HCT116 (cell line): Measurements from ENCODE around the gene CCDC127. TPM values are rescaled to one million over a fixed set of nuclear protein-coding genes. Genes with fewer than 3 reads are reported as not detected.

ENCODE experiments used
- ATAC-seq: fragments of 200-7000 bp; cut with Tn5 transposase; 2 replicates; pipeline ENCODE4 v1.9.1; 2020; ENCODE audit warnings: mild to moderate bottlenecking, moderate library complexity
- BruUV-seq: library from RNA; stranded (reverse); fragments of 400-500 nt; replicated peaks from 2 replicates; lab custom pipeline; 2021; lab: Mats Ljungman, UMichigan
- CTCF ChIA-PET: fragments of 300-600 bp; sonication (Branson Sonifier 250); formaldehyde crosslinking; loops from one replicate; lab custom pipeline; 2021; ENCODE audit warnings: antibody characterized with exemption; lab: Charles Lee
- POLR2A ChIA-PET: fragments of 300-600, 350-600 bp; sonication (Branson Sonifier 250); formaldehyde crosslinking; loops from one replicate; lab custom pipeline; 2021; ENCODE audit warnings: antibody characterized with exemption; lab: Charles Lee
- RAD21 ChIA-PET, 2 experiments: fragments of 300-600 bp; sonication (Branson Sonifier 250); formaldehyde crosslinking; loops; one replicate each; lab custom pipeline; 2023; ENCODE audit warnings: low total read pairs in 2 of 2; ENCODE audit not compliant: uncharacterized antibody in 2 of 2, unreplicated experiment in 2 of 2, low non-redundant PET in 1 of 2; lab: Charles Lee
- DNase-seq: peaks from one replicate; pipeline ENCODE4 v3.0.0-alpha.2; 2010; ENCODE audit warnings: low read depth, low spot score
- H2AFZ ChIP-seq: fragments of 200-600 bp; shearing (Covaris generic), sonication (generic); 2 replicates; pipeline ENCODE4 v1.6.1; 2017; ENCODE audit warnings: low read depth, mixed run types, mixed read lengths, antibody characterized with exemption, low read length; ENCODE audit not compliant: poor library complexity, severe bottlenecking
- H3K27ac ChIP-seq: 2 replicates; pipeline ENCODE4 v1.5.1; 2012; ENCODE audit warnings: low read depth, low read length
- H3K27me3 ChIP-seq: fragments of 200-600 bp; sonication (generic); 2 replicates; pipeline ENCODE4 v1.6.1; 2016; ENCODE audit warnings: mixed run types, low read length, mixed read lengths; ENCODE audit not compliant: insufficient read depth
- H3K36me3 ChIP-seq, 2 experiments: fragments of 200-500 bp in 1 of 2; fragments of 200-600 bp in 1 of 2; sonication (Bioruptor generic) in 1 of 2; sonication (generic) in 1 of 2; 2 replicates each; pipeline versions ENCODE4 v1.5.1 to v1.6.1; 2014 to 2016; ENCODE audit warnings: low read length in 2 of 2, inconsistent platforms in 1 of 2, mixed read lengths in 1 of 2, mixed run types in 1 of 2; ENCODE audit not compliant: insufficient read depth in 2 of 2, control insufficient read depth in 1 of 2
- H3K4me1 ChIP-seq, 2 experiments: fragments of 200-600 bp in 1 of 2; sonication (generic) in 1 of 2; 2 replicates each; pipeline versions ENCODE4 v1.5.1 to v1.6.1; 2012 to 2017; ENCODE audit warnings: low read length in 2 of 2, inconsistent platforms in 1 of 2, mild to moderate bottlenecking in 1 of 2, mixed read lengths in 1 of 2, mixed run types in 1 of 2, moderate library complexity in 1 of 2; ENCODE audit not compliant: insufficient read depth in 2 of 2, control insufficient read depth in 1 of 2
- H3K4me2 ChIP-seq: fragments of 200-600 bp; sonication (generic); 2 replicates; pipeline ENCODE4 v1.6.1; 2017; ENCODE audit warnings: mixed run types, low read length, mixed read lengths
- H3K4me3 ChIP-seq, 2 experiments: fragments of 200-600 bp in 1 of 2; sonication (generic) in 1 of 2; replicated peaks in 1 of 2; 2 replicates each; pipeline ENCODE4 v1.5.1; 2011 to 2016; ENCODE audit warnings: low read length in 2 of 2, control low read depth in 1 of 2, low read depth in 1 of 2, mild to moderate bottlenecking in 1 of 2, mixed read lengths in 1 of 2, mixed run types in 1 of 2
- H3K79me2 ChIP-seq: fragments of 200-600 bp; sonication (generic); 2 replicates; pipeline ENCODE4 v1.6.1; 2017; ENCODE audit warnings: mild to moderate bottlenecking, mixed run types, low read length, moderate library complexity, mixed read lengths; ENCODE audit not compliant: insufficient read depth
- H3K9ac ChIP-seq: fragments of 200-600 bp; sonication (generic); 2 replicates; pipeline ENCODE4 v1.6.1; 2016; ENCODE audit warnings: low read length, mixed read lengths
- H3K9me2 ChIP-seq: fragments of 200-600 bp; sonication (generic), shearing (Covaris generic); 2 replicates; pipeline ENCODE4 v1.6.1; 2017; ENCODE audit warnings: mixed run types, mild to moderate bottlenecking, moderate library complexity; ENCODE audit not compliant: insufficient read depth
- H3K9me3 ChIP-seq, 2 experiments: fragments of 200-500 bp in 1 of 2; fragments of 200-600 bp in 1 of 2; sonication (Bioruptor generic) in 1 of 2; sonication (generic) in 1 of 2; 2 replicates each; pipeline ENCODE4 v1.6.1; 2014 to 2017; ENCODE audit warnings: low read length in 2 of 2, mixed read lengths in 2 of 2, inconsistent platforms in 1 of 2, low read depth in 1 of 2, mild to moderate bottlenecking in 1 of 2, mixed run types in 1 of 2, moderate library complexity in 1 of 2; ENCODE audit not compliant: control insufficient read depth in 1 of 2, insufficient read depth in 1 of 2
- H4K20me1 ChIP-seq: fragments of 200-600 bp; sonication (generic), shearing (Covaris generic); 2 replicates; pipeline ENCODE4 v1.6.1; 2017; ENCODE audit warnings: mixed run types, mild to moderate bottlenecking, moderate library complexity; ENCODE audit not compliant: insufficient read depth
- CBX3 ChIP-seq: IDR thresholded peaks from 2 replicates; pipeline ENCODE4 v1.6.1; 2012; ENCODE audit warnings: low read depth
- EGR1 ChIP-seq: IDR thresholded peaks from 2 replicates; pipeline ENCODE4 v1.6.1; 2012; ENCODE audit warnings: low read depth
- ELF1 ChIP-seq: IDR thresholded peaks from 2 replicates; pipeline ENCODE4 v1.6.1; 2012; ENCODE audit warnings: low read depth, borderline replicate concordance
- EZH2 ChIP-seq: fragments of 200-600 bp; sonication (generic); IDR thresholded peaks from 2 replicates; pipeline ENCODE4 v1.6.1; 2017; ENCODE audit warnings: antibody characterized with exemption, mixed run types
- EZH2phosphoT487 ChIP-seq: fragments of 200-600 bp; IDR thresholded peaks from 2 replicates; pipeline ENCODE4 v1.6.1; 2018; ENCODE audit warnings: antibody characterized with exemption, borderline replicate concordance
- FOSL1 ChIP-seq: IDR thresholded peaks from 2 replicates; pipeline ENCODE4 v1.6.1; 2012; ENCODE audit warnings: low read depth
- JUND ChIP-seq: IDR thresholded peaks from 2 replicates; pipeline ENCODE4 v1.6.1; 2012
- POLR2AphosphoS5 ChIP-seq: IDR thresholded peaks from 2 replicates; pipeline ENCODE4 v1.6.1; 2011; ENCODE audit warnings: mild to moderate bottlenecking, low read depth, low read length, moderate library complexity
- RAD21 ChIP-seq: IDR thresholded peaks from 2 replicates; pipeline ENCODE4 v1.6.1; 2012; ENCODE audit warnings: low read depth, mild to moderate bottlenecking
- SIN3A ChIP-seq: IDR thresholded peaks from 2 replicates; pipeline ENCODE4 v1.6.1; 2012; ENCODE audit warnings: low read depth
- SRF ChIP-seq: IDR thresholded peaks from 2 replicates; pipeline ENCODE4 v1.6.1; 2012; ENCODE audit warnings: low read depth
- YY1 ChIP-seq: IDR thresholded peaks from 2 replicates; pipeline ENCODE4 v1.6.1; 2011; ENCODE audit warnings: low read length, low read depth, moderate library complexity, mild to moderate bottlenecking; ENCODE audit not compliant: insufficient replicate concordance; ENCODE audit errors: extremely low read depth
- ZFX ChIP-seq: fragments of 450-650 bp; IDR thresholded peaks from 2 replicates; pipeline ENCODE4 v1.6.1; 2017
- ZNF274 ChIP-seq: fragments of 200-500 bp; sonication (Bioruptor generic); IDR thresholded peaks from 2 replicates; pipeline ENCODE4 v1.6.1; 2014; ENCODE audit warnings: mild to moderate bottlenecking, low read depth, low read length, inconsistent platforms
- intact Hi-C: fragments of 100-400 bp; cut with micrococcal nuclease; formaldehyde crosslinking; loops from 2 replicates; pipeline ENCODE4 v1.10.0; 2022
- total RNA-seq: library from RNA; stranded (reverse); gene quantifications from one replicate; pipeline ENCODE4 v1.2.1, GENCODE V29; 2021; ENCODE audit not compliant: unreplicated experiment
- TF ChIP-seq, protein P1 (sequence below), 3 experiments: fragments of 200-600 bp in 1 of 3; sonication (generic) in 1 of 3; IDR thresholded peaks in 2 of 3; conservative IDR thresholded peaks in 1 of 3; 2 replicates each; pipeline ENCODE4 v1.5.1; 2012 to 2017; ENCODE audit warnings: low read depth in 2 of 3, low read length in 2 of 3, antibody characterized with exemption in 1 of 3, borderline replicate concordance in 1 of 3, control low read depth in 1 of 3, mild to moderate bottlenecking in 1 of 3, mixed read lengths in 1 of 3, mixed run types in 1 of 3, moderate library complexity in 1 of 3; ENCODE audit not compliant: insufficient read depth in 1 of 3

Gene CCDC127
- total RNA-seq, 1 experiment from 2014 or later: 5.1 TPM

DNA sequence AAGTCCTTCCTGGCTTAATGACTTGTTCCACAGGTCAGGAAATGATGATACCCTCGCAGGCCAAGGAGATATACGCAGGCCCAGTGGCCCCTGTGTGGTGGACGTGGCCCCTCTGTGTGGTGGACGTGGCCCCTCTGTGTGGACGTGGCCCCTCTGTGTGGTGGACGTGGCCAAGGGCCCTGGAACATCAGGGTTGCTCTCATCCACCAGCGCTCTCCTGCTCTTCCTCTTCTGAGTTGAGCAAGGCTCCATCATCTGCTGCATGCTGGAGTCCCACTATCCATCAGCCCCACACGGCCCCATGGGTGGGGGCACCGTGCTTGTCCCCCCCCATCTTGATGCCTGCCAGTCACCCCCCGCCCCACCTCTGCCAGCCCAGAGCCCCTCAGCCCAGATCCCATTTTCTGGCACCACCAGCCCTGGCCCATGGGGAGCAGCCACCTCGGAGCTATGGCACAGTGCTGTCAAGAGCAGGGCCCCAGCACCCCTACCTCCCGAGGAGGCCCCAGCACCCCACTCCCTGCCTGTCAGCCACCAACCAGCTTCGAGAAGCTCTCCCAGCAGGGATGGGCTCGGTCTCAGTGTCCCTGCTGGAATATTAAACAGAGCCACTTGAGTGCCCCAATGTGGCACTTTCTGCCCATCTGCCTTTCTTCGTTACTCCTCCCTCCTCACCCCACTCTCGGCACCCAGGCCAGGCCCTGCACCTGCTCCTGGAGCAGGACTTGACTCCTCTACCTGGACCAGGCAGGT, 18.6 kb downstream of the CCDC127 start (continued):
- TF ChIP-seq YY1: no peak
- no peak for TF ChIP-seq SIN3A
- no peak for TF ChIP-seq EZH2
- TF ChIP-seq EZH2phosphoT487: no peak
- TF ChIP-seq ZFX: no peak
- TF ChIP-seq JUND: no peak
- TF ChIP-seq CBX3: no peak
- no peak for TF ChIP-seq FOSL1
- TF ChIP-seq RAD21: no peak

DNA sequence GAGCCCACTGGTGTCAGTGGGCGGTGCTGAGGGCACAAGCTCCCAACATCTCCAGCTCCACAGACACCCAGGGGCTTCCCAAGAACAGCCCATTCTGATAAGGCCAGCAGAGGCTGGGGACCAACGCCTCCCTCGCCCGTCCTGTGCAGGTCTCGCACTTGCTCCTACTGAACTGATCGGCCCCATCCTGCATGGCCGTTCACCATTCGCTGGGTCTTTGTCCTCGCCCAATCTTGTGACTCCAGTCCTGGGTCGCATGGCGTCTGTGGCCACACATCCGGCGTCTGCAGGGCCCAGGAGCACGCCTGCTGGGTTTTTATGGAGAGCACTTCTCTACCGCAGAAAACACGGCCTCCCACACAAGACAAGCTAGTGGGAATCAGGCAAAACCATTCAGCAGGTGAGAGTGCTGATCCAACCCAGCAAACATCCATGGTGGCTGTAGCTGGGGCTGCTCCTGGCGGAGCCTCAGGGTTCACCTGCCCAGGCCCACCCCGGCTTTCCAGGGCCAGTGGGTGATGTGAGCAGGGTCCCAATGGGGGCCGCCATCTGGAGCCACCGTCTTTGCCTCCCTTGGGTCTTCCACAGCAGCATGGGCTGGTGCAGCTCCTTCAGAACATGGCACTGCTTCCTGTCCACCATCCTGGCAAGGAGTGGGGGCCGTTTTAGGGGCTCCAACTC, 19.3 kb downstream of the CCDC127 start:
- no peak overlapping the region for H3K4me2 ChIP-seq
- TF ChIP-seq JUND: no peak
- no peak for TF ChIP-seq ZFX
- no peak for TF ChIP-seq ZNF274
- TF ChIP-seq, protein P1, sequence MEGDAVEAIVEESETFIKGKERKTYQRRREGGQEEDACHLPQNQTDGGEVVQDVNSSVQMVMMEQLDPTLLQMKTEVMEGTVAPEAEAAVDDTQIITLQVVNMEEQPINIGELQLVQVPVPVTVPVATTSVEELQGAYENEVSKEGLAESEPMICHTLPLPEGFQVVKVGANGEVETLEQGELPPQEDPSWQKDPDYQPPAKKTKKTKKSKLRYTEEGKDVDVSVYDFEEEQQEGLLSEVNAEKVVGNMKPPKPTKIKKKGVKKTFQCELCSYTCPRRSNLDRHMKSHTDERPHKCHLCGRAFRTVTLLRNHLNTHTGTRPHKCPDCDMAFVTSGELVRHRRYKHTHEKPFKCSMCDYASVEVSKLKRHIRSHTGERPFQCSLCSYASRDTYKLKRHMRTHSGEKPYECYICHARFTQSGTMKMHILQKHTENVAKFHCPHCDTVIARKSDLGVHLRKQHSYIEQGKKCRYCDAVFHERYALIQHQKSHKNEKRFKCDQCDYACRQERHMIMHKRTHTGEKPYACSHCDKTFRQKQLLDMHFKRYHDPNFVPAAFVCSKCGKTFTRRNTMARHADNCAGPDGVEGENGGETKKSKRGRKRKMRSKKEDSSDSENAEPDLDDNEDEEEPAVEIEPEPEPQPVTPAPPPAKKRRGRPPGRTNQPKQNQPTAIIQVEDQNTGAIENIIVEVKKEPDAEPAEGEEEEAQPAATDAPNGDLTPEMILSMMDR (IDR thresholded peaks at IDR 0.05 in 2 of 3, conservative IDR thresholded peaks at IDR 0.05 in 1 of 3; ENCODE audit: borderline replicate concordance in 1 of 3, insufficient read depth in 1 of 3, low read depth in 2 of 3, low read length in 2 of 3): no peak
- TF ChIP-seq SIN3A: no peak
- no peak for TF ChIP-seq SRF
- TF ChIP-seq POLR2AphosphoS5: no peak
- TF ChIP-seq EGR1: no peak
- no peak for TF ChIP-seq ELF1
- TF ChIP-seq CBX3: no peak
- no peak for TF ChIP-seq YY1
- H3K9ac ChIP-seq: no peak overlapping the region
- POLR2A ChIA-PET: no interaction called here
- intact Hi-C loops: no loop called here
- DNase-seq (no peak), ATAC-seq (no peak)
- H3K9me2 ChIP-seq: no peaks in the 10 kb centered on the region
- H3K4me1 ChIP-seq: no peaks in the 10 kb centered on the region
- no peaks in the 10 kb centered on the region for H3K36me3 ChIP-seq
- BruUV-seq: no TSS peak
- no peaks in the 10 kb centered on the region for H4K20me1 ChIP-seq
- no peak overlapping the region for H3K4me3 ChIP-seq
- no peak overlapping the region for H3K27ac ChIP-seq
- RAD21 ChIA-PET: no interaction called here
- H3K79me2 ChIP-seq: no peaks in the 10 kb centered on the region
- H2AFZ ChIP-seq: no peak overlapping the region
- no peaks in the 10 kb centered on the region for H3K27me3 ChIP-seq
- no peaks in the 10 kb centered on the region for H3K9me3 ChIP-seq
- CTCF ChIA-PET: no interaction called here
